GM12801 (cell line): ENCODE results near the gene LUC7L3.

Source experiments
- TF ChIP-seq, protein P1 (sequence below): IDR thresholded peaks from one replicate; pipeline ENCODE4 v1.5.1; 2011; ENCODE audit warnings: control low read depth; ENCODE audit not compliant: insufficient read length; ENCODE audit errors: extremely low read depth

Gene LUC7L3

DNA sequence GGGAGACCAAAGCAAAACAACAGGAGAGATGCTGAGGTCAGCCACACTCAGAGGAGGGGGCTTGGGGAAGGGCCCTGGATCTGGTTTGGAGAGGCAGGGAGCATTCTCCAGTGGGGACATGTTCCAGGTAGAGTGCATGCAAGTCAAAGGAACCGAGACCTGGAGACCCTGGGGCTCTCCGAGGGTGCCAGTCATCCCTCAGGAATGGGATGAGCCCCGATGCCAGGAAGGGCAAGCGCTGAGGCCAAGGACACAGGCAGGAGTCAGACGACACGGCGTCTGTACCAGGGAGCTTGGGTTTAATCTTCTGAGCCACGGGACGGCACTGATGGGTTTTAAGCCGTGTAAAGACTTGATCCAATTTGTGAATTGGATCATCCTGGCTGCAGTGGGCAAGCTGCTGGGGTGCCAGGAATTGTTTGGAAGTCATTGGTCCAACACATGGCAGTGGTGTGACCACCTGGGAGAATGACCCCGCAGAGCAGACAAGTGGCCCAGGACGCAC lies 80.8 kb downstream of the LUC7L3 start:
- TF ChIP-seq, protein P1, sequence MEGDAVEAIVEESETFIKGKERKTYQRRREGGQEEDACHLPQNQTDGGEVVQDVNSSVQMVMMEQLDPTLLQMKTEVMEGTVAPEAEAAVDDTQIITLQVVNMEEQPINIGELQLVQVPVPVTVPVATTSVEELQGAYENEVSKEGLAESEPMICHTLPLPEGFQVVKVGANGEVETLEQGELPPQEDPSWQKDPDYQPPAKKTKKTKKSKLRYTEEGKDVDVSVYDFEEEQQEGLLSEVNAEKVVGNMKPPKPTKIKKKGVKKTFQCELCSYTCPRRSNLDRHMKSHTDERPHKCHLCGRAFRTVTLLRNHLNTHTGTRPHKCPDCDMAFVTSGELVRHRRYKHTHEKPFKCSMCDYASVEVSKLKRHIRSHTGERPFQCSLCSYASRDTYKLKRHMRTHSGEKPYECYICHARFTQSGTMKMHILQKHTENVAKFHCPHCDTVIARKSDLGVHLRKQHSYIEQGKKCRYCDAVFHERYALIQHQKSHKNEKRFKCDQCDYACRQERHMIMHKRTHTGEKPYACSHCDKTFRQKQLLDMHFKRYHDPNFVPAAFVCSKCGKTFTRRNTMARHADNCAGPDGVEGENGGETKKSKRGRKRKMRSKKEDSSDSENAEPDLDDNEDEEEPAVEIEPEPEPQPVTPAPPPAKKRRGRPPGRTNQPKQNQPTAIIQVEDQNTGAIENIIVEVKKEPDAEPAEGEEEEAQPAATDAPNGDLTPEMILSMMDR, result no peak

DNA sequence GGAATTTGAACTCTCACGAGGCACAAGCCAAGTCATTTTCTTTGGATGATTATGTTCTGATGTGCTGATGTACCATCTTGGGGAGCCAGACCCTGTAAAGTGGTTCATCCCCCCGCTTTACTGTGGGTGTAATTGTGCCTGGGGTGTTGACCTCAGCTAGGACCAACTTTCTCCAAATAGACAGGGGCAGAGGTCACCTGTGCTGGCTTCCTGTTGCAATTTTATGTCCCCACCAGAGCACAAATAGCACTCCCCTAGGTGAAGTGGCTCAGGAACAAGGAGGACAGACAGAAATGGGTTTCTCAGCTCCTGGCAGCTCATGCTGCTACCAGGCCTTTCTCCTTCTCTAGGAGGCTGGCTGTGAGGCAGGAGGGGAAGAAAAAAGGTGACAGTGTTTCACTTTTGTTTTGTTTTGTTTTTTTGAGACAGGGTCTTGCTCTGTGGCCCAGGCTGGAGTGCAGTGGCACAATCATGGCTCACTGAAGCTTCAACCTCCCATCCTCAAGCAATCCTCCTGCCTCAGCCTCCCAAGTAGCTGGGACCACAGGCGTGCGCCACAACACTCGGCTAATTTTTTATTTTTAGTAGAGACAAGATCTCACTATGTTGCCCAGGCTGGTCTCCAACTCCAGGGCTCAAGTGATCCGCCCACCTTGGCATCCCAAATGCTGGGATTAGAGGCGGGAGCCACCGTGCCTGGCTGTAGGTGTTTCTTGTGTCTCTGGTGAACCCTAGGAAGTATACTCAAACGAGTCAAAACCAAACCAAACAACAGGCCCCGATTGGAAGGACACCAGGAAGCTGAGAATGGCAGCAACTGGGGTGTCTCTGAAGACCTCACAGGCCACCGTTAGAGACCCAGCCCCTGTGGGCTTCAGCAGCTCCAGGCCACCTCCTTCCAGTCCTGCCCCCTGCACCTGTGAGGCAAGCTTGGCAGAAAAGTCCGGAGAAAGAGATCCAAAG lies 83.5 kb downstream of the LUC7L3 start:
- TF ChIP-seq, protein P1, result no peak

DNA sequence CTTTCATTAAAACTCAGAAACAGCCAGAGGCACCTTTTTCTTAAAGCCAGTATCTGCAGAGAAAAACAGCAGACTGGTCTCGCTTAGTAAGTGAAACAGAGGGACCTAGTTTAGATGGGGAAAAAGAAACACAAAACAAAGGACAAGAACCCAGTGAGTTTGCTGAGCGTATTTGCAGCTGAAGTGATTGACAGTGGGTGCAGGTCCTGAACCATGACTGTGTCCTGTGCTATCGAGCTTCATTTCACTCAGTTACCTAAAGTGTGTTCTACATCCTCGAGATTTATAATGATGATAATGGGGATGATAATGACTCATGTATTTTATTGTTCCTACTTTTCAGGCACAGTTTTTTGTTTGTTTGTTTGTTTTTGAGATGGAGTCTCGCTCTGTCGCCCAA lies 84.3 kb downstream of the LUC7L3 start:
- TF ChIP-seq, protein P1, result no peak

GRCh38 chr17:50805486-50805885 lies 86.1 kb downstream of the LUC7L3 start:
- TF ChIP-seq, protein P1, result no peak
